K562 (cell line): ENCODE measurements around the gene RAB3GAP1. TPM values are rescaled to one million over a fixed set of nuclear protein-coding genes. Genes with fewer than 3 reads are reported as not detected.

Experiments used
- ZBTB40 ChIP-seq, 2 experiments: fragments of 450-650 bp in 1 of 2; sonication (generic) in 1 of 2; formaldehyde crosslinking in 1 of 2; IDR thresholded peaks; 2 replicates each; pipeline versions ENCODE4 v1.7.1 to v1.9.0; 2016 to 2022; ENCODE audit warnings: inconsistent platforms in 1 of 2, mild to moderate bottlenecking in 1 of 2, missing genetic modification reagents in 1 of 2
- polyA plus RNA-seq, 8 experiments: library from polyadenylated mRNA; depleted of rRNA in 4 of 8; stranded (reverse) in 5 of 8; unstranded in 3 of 8; fragments of >200 nt; fragmentation: Nextera tagmentation in 2 of 8; fragmentation: Illumina TruSeq in 1 of 8; extraction: Ambion mirVana in 2 of 8; extraction: Trizol in 1 of 8; gene quantifications; 2 replicates each; pipeline versions ENCODE4 v1.2.1 to v1.2.3, GENCODE V29; 2011 to 2014; ENCODE audit warnings: inconsistent platforms in 1 of 8, missing spikeins in 1 of 8
- small RNA-seq: library from RNA; depleted of rRNA; stranded (forward); fragments of <200 nt; gene quantifications from one replicate; pipeline ENCODE3, GENCODE V24; 2014
- total RNA-seq, 7 experiments: library from RNA; depleted of rRNA in 6 of 7; stranded (reverse); fragments of >200 nt in 6 of 7; fragmentation: Illumina TruSeq in 2 of 7; extraction: Trizol in 2 of 7; gene quantifications; 2 replicates each; pipeline versions ENCODE4 v1.2.1 to v1.2.3, GENCODE V29; 2011 to 2021; ENCODE audit warnings: low replicate concordance in 1 of 7

Gene RAB3GAP1
- total and polyA plus RNA-seq, 9 of the 15 experiments (the other 6 are each of a cell fraction or from before 2014, with no cell fraction given): 15.5 to 48.6 (median 33.0) TPM

GRCh38 chr2:135219226-135219625, 167.1 kb downstream of the RAB3GAP1 start (continued):
- TF ChIP-seq ZBTB40 (IDR thresholded peaks at IDR 0.05) (no peak), ZBTB40 (CRISPR knock-in tag; IDR thresholded peaks at IDR 0.05) (no peak)
- TF ChIP-seq, all 486 proteins: peak for 0

Small RNA genes within 50 kb of the gene (small RNA-seq; reads per million reads assigned to genes)
- 0.33 reads per million for gene SNORA40B

Other genes starting within 250 kb of the RAB3GAP1 start
- not detected in 2 replicates for gene ACMSD, start 213.7 kb upstream of the RAB3GAP1 start, total RNA-seq (2014; rRNA removed)
- gene ACMSD, start 213.7 kb upstream of the RAB3GAP1 start, total RNA-seq (2014; rRNA removed; fragmentation: Illumina TruSeq; extraction: Trizol): not detected in 2 replicates
- gene ACMSD, start 213.7 kb upstream of the RAB3GAP1 start, total RNA-seq (2015; rRNA removed; fragmentation: Illumina TruSeq; extraction: Trizol): not detected in 2 replicates
- not detected in 2 replicates for gene ACMSD, start 213.7 kb upstream of the RAB3GAP1 start, total RNA-seq (2021)
- gene ACMSD, start 213.7 kb upstream of the RAB3GAP1 start, polyA plus RNA-seq (2011; rRNA removed): not detected in 2 replicates
- not detected in 2 replicates for gene ACMSD, start 213.7 kb upstream of the RAB3GAP1 start, polyA plus RNA-seq (2014; fragmentation: Illumina TruSeq; extraction: Trizol)
- gene ACMSD, start 213.7 kb upstream of the RAB3GAP1 start, polyA plus RNA-seq (2014; fragmentation: Nextera tagmentation; extraction: Ambion mirVana): not detected
- gene ACMSD, start 213.7 kb upstream of the RAB3GAP1 start, polyA plus RNA-seq (2014; rRNA removed): not detected in 2 replicates
- gene CCNT2, start 133.5 kb upstream of the RAB3GAP1 start, total RNA-seq (2014; rRNA removed): 14.5 and 19.8 TPM in 2 replicates
- 29.3 and 32.0 TPM in 2 replicates for gene CCNT2, start 133.5 kb upstream of the RAB3GAP1 start, total RNA-seq (2014; rRNA removed; fragmentation: Illumina TruSeq; extraction: Trizol)
- 26.5 and 30.0 TPM in 2 replicates for gene CCNT2, start 133.5 kb upstream of the RAB3GAP1 start, total RNA-seq (2015; rRNA removed; fragmentation: Illumina TruSeq; extraction: Trizol)
- 28.0 and 29.0 TPM in 2 replicates for gene CCNT2, start 133.5 kb upstream of the RAB3GAP1 start, total RNA-seq (2021)
- 26.1 and 26.2 TPM in 2 replicates for gene CCNT2, start 133.5 kb upstream of the RAB3GAP1 start, polyA plus RNA-seq (2011; rRNA removed)
- 19.0 and 22.7 TPM in 2 replicates for gene CCNT2, start 133.5 kb upstream of the RAB3GAP1 start, polyA plus RNA-seq (2014; fragmentation: Illumina TruSeq; extraction: Trizol)
- gene CCNT2, start 133.5 kb upstream of the RAB3GAP1 start, polyA plus RNA-seq (2014; fragmentation: Nextera tagmentation; extraction: Ambion mirVana): 10 to 100 TPM; 12.6 to 16.9 TPM
- 15.4 and 16.3 TPM in 2 replicates for gene CCNT2, start 133.5 kb upstream of the RAB3GAP1 start, polyA plus RNA-seq (2014; rRNA removed)
- not detected in 2 replicates for gene MAP3K19, start 4.8 kb upstream of the RAB3GAP1 start, total RNA-seq (2014; rRNA removed)
- not detected in 2 replicates for gene MAP3K19, start 4.8 kb upstream of the RAB3GAP1 start, total RNA-seq (2014; rRNA removed; fragmentation: Illumina TruSeq; extraction: Trizol)
- gene MAP3K19, start 4.8 kb upstream of the RAB3GAP1 start, total RNA-seq (2015; rRNA removed; fragmentation: Illumina TruSeq; extraction: Trizol): not detected in 2 replicates
- gene MAP3K19, start 4.8 kb upstream of the RAB3GAP1 start, total RNA-seq (2021): not detected in 2 replicates
- not detected in 2 replicates for gene MAP3K19, start 4.8 kb upstream of the RAB3GAP1 start, polyA plus RNA-seq (2011; rRNA removed)
- not detected in 2 replicates for gene MAP3K19, start 4.8 kb upstream of the RAB3GAP1 start, polyA plus RNA-seq (2014; fragmentation: Illumina TruSeq; extraction: Trizol)
- not detected for gene MAP3K19, start 4.8 kb upstream of the RAB3GAP1 start, polyA plus RNA-seq (2014; fragmentation: Nextera tagmentation; extraction: Ambion mirVana)
- 0.29 TPM in 1 of 2 replicates, not detected in the other for gene MAP3K19, start 4.8 kb upstream of the RAB3GAP1 start, polyA plus RNA-seq (2014; rRNA removed)